Sigmoid colon (tissue), 7 donors: Measurements from ENCODE around the gene MARS1. TPM values are rescaled to one million over a fixed set of nuclear protein-coding genes. Genes with fewer than 3 reads are reported as not detected.
"Not testable (repeated sequence)": the region's sequence is repeated elsewhere in the genome, so short reads cannot be mapped to it uniquely, and the experiment has no call there.

ENCODE experiments used
- DNase-seq: peaks from one replicate; pipeline ENCODE4 v3.0.0-alpha.2; 2019
- H3K27ac ChIP-seq, 4 donors: fragments of 200-600 bp; sonication (generic); one replicate each; pipeline ENCODE4 v1.5.1; 2016 to 2019; ENCODE audit warnings: mild to moderate bottlenecking in 1 of 4
- H3K27me3 ChIP-seq, 3 donors: fragments of 200-600 bp; sonication (generic); one replicate each; pipeline ENCODE4 v1.5.1; 2019; ENCODE audit warnings: mild to moderate bottlenecking in 1 of 3
- H3K36me3 ChIP-seq, 4 donors: fragments of 200-600 bp; sonication (generic); one replicate each; pipeline ENCODE4 v1.5.1; 2016 to 2019
- H3K4me1 ChIP-seq, 4 donors: fragments of 200-600 bp; sonication (generic); one replicate each; pipeline ENCODE4 v1.5.1; 2017 to 2019
- H3K4me3 ChIP-seq, 4 donors: fragments of 200-600 bp; sonication (generic); one replicate each; pipeline ENCODE4 v1.5.1; 2017 to 2019; ENCODE audit warnings: mild to moderate bottlenecking in 2 of 4, moderate library complexity in 1 of 4
- H3K9me3 ChIP-seq, 4 donors: fragments of 200-600 bp in 3 of 4; sonication (generic) in 3 of 4; one replicate each; pipeline versions ENCODE4 v1.5.1 to v1.6.1; 2013 to 2019
- EP300 ChIP-seq, 4 donors: sonication (generic); formaldehyde crosslinking; IDR thresholded peaks; one replicate each; pipeline ENCODE4 v1.6.1; 2017; ENCODE audit warnings: antibody characterized with exemption in 4 of 4
- POLR2A ChIP-seq, 2 donors: fragments of 450-650 bp; IDR thresholded peaks; one replicate each; pipeline ENCODE4 v1.6.1; 2016; ENCODE audit warnings: antibody characterized with exemption in 2 of 2, mild to moderate bottlenecking in 2 of 2, moderate library complexity in 2 of 2
- POLR2AphosphoS5 ChIP-seq, 4 donors: sonication (generic); formaldehyde crosslinking; IDR thresholded peaks; one replicate each; pipeline ENCODE4 v1.6.1; 2017; ENCODE audit warnings: antibody characterized with exemption in 4 of 4
- WGBS, 2 donors: extraction: QIAGEN DNeasy Blood & Tissue Kit; methylation state at CpG; one replicate each; pipeline ENCODE4 v1.1.7; 2013; 5-methylcytosine and 5-hydroxymethylcytosine counted together
- intact Hi-C: fragments of 100-400 bp; cut with DNase I; formaldehyde crosslinking; loops from one replicate; pipeline ENCODE4 v1.15.1; 2023
- polyA plus RNA-seq, 3 donors: library from polyadenylated mRNA; stranded (reverse); fragments of 200-250 nt; gene quantifications; one replicate each; pipeline ENCODE4 v1.2.3, GENCODE V29; 2013
- total RNA-seq, 4 donors: library from RNA; depleted of rRNA; stranded (reverse); fragments of >200 nt; gene quantifications; one replicate each; pipeline ENCODE4 v1.1.0, GENCODE V29; 2016
- TF ChIP-seq, protein P1 (sequence below), 4 experiments: fragments of 450-650 bp in 3 of 4; fragments of 200-600 bp in 1 of 4; IDR thresholded peaks; one replicate each; pipeline ENCODE4 v1.5.1; 2016 to 2019; ENCODE audit warnings: antibody characterized with exemption in 4 of 4, mild to moderate bottlenecking in 3 of 4, moderate library complexity in 2 of 4
- donor health status: healthy with polysubstance abuse.
- donor health status: Bipolar disorder and iron deficiency.
- donor health status: healthy.

Gene MARS1
- total and polyA plus RNA-seq, 7 donors = 22.9 to 86.2 (median 51.5) TPM

- no peak overlapping the region for H3K27ac ChIP-seq
- no peak for DNase-seq
- no peaks in the 10 kb centered on the region for H3K4me1 ChIP-seq
- no peaks in the 10 kb centered on the region for H3K9me3 ChIP-seq
- H3K4me3 ChIP-seq = no peak overlapping the region
- TF ChIP-seq EP300 (IDR thresholded peaks at IDR 0.05) = no peak
- no peak for TF ChIP-seq POLR2AphosphoS5 (IDR thresholded peaks at IDR 0.05)
- TF ChIP-seq, protein P1, sequence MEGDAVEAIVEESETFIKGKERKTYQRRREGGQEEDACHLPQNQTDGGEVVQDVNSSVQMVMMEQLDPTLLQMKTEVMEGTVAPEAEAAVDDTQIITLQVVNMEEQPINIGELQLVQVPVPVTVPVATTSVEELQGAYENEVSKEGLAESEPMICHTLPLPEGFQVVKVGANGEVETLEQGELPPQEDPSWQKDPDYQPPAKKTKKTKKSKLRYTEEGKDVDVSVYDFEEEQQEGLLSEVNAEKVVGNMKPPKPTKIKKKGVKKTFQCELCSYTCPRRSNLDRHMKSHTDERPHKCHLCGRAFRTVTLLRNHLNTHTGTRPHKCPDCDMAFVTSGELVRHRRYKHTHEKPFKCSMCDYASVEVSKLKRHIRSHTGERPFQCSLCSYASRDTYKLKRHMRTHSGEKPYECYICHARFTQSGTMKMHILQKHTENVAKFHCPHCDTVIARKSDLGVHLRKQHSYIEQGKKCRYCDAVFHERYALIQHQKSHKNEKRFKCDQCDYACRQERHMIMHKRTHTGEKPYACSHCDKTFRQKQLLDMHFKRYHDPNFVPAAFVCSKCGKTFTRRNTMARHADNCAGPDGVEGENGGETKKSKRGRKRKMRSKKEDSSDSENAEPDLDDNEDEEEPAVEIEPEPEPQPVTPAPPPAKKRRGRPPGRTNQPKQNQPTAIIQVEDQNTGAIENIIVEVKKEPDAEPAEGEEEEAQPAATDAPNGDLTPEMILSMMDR (IDR thresholded peaks at IDR 0.05) = no peak
- no peak for TF ChIP-seq POLR2A (IDR thresholded peaks at IDR 0.05)
- intact Hi-C loops = no loop called here
- 95 to 98% methylated on average over 11 of the region's 11 CpGs for WGBS, 2 donors
- peaks cover 24 to 97% (median 47%) of the 10 kb centered on the region in 4 donors for H3K36me3 ChIP-seq
- H3K27me3 ChIP-seq = no peaks in the 10 kb centered on the region
Measured at GRCh38 chr12:57500213-57500612, 12.3 kb downstream of the MARS1 start.

- H3K27ac ChIP-seq, DNase-seq, H3K9me3 ChIP-seq, H3K27me3 ChIP-seq, H3K4me3 ChIP-seq, H3K4me1 ChIP-seq, intact Hi-C loops: not testable (repeated sequence)
- whole genome bisulfite sequencing, 2 donors = 97 to 98% methylated on average over 22 of the region's 22 CpGs
- peaks cover 24 to 90% (median 57%) of the 10 kb centered on the region in 4 donors for H3K36me3 ChIP-seq
Measured at GRCh38 chr12:57502311-57502969, 14.6 kb downstream of the MARS1 start.

DNA sequence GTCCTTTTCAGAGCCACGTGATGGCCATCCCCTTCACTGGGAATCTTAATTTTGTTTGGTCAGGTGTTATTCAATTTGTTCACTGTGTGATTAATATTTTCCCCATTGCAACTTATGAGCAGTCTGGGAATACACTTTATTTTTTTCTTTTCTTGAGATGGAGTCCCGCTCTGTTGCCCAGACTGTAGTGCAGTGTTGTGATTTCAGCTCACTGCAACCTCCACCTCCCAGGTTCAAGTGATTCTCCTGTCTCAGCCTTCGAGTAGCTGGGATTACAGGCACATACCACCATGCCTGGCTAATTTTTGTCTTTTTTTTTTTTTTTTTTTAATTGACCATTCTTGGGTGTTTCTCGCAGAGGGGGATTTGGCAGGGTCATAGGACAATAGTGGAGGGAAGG is 18.7 kb downstream of the MARS1 start:
- H3K27ac ChIP-seq, H3K4me3 ChIP-seq, H3K27me3 ChIP-seq, H3K9me3 ChIP-seq, intact Hi-C loops, DNase-seq, H3K4me1 ChIP-seq: not testable (repeated sequence)
- H3K36me3 ChIP-seq = peaks cover 5 to 79% (median 36%) of the 10 kb centered on the region in 4 donors
- WGBS, 2 donors = 95 to 98% methylated on average over 4 of the region's 4 CpGs

GRCh38 chr12:57507796-57508195 is 19.9 kb downstream of the MARS1 start:
- H3K27ac ChIP-seq, H3K4me1 ChIP-seq, H3K9me3 ChIP-seq, H3K27me3 ChIP-seq, DNase-seq, H3K4me3 ChIP-seq, intact Hi-C loops: not testable (repeated sequence)
- H3K36me3 ChIP-seq = peaks cover 16 to 80% (median 45%) of the 10 kb centered on the region in 4 donors
- 96 to 98% methylated on average over 22 to 24 of the region's 28 CpGs for WGBS, 2 donors

- H3K4me1 ChIP-seq = no peaks in the 10 kb centered on the region
- TF ChIP-seq, protein P1 (IDR thresholded peaks at IDR 0.05) = no peak
- no peak for TF ChIP-seq POLR2AphosphoS5 (IDR thresholded peaks at IDR 0.05)
- intact Hi-C loops = no loop called here
- no peaks in the 10 kb centered on the region for H3K27me3 ChIP-seq
- no peak overlapping the region for H3K27ac ChIP-seq
- 98 to 99% methylated on average over 4 of the region's 4 CpGs for WGBS, 2 donors
- no peaks in the 10 kb centered on the region for H3K9me3 ChIP-seq
- H3K4me3 ChIP-seq = no peak overlapping the region
- no peak for DNase-seq
- peaks cover 42 to 78% (median 48%) of the 10 kb centered on the region in 4 donors for H3K36me3 ChIP-seq
Measured at GRCh38 chr12:57511161-57511560, 23.3 kb downstream of the MARS1 start.

GRCh38 chr12:57511588-57512325 is 23.9 kb downstream of the MARS1 start:
- no peaks in the 10 kb centered on the region for H3K9me3 ChIP-seq
- no peak for DNase-seq
- peaks cover 0 to 2% (median under 1%) of the 10 kb centered on the region in 4 donors for H3K4me1 ChIP-seq
- no peak for TF ChIP-seq POLR2A (IDR thresholded peaks at IDR 0.05)
- TF ChIP-seq POLR2AphosphoS5 (IDR thresholded peaks at IDR 0.05) = no peak
- TF ChIP-seq, protein P1 (IDR thresholded peaks at IDR 0.05) = no peak
- TF ChIP-seq EP300 (IDR thresholded peaks at IDR 0.05) = no peak
- no peak overlapping the region for H3K4me3 ChIP-seq
- H3K27me3 ChIP-seq = no peaks in the 10 kb centered on the region
- intact Hi-C loops = no loop called here
- H3K27ac ChIP-seq = no peak overlapping the region
- 95 to 96% methylated on average over 7 of the region's 7 CpGs for WGBS, 2 donors
- H3K36me3 ChIP-seq = peaks cover 44 to 80% (median 53%) of the 10 kb centered on the region in 4 donors
